ENCODE data around the gene C1orf159. TPM values are rescaled to one million over a fixed set of nuclear protein-coding genes. Genes with fewer than 3 reads are reported as not detected.
A peak's percentile ranks its signal among the peaks of the same experiment; 100 is the strongest.

The C1orf159 gene
- polyA plus RNA-seq, 2 of the 4 experiments (the other 2 are of a cell fraction), result 4.0 to 10.2 TPM

GRCh38 chr1:1072299-1072848, 43.5 kb downstream of the C1orf159 start (continued):
- TF ChIP-seq REST (IDR thresholded peaks at IDR 0.05), result no peak
- TF ChIP-seq JUN (IDR thresholded peaks at IDR 0.05), result no peak
- no peak for TF ChIP-seq KDM5A (IDR thresholded peaks at IDR 0.05)
- TF ChIP-seq E2F6 (IDR thresholded peaks at IDR 0.05; ENCODE audit: borderline replicate concordance, low read depth), result no peak
- TF ChIP-seq FOXS1 (CRISPR knock-in tag; IDR thresholded peaks at IDR 0.05), result no peak
- no peak for TF ChIP-seq RFX5 (IDR thresholded peaks at IDR 0.05)
- TF ChIP-seq FOSB (CRISPR knock-in tag; IDR thresholded peaks at IDR 0.05), result no peak

GRCh38 chr1:1071486-1072298, 44.2 kb downstream of the C1orf159 start:
- Histone ChIP-seq H3K27ac (no peak overlapping the region), H3K4me1 (peaks cover 32% of the 10 kb centered on the region), H3K4me2 (no peak overlapping the region), H3K4me3 (no peak overlapping the region), H3K9me3 (no peaks in the 10 kb centered on the region)
- ChIA-PET POLR2A (interaction anchor here (1.1 kb wide), 1 partner anchor 8 kb away, joined by 3 read pairs; no protein-coding TSS in a partner anchor), CTCF (interaction anchor here (1.1 to 3.0 kb wide), 5 partner anchors 8 to 69 kb away, joined by 3 to 11 read pairs (median 5); partner anchors contain the start of gene AGRN)
- ATAC-seq, result no peak
- no peak for DNase-seq (ENCODE audit: low read depth in 1 of 2, low spot score in 1 of 2)
- no peak for FAIRE-seq
- WGBS (ENCODE audit: missing lambda C conversion rate), result 80% methylated on average over 3 of the region's 56 CpGs
- no peak for TF ChIP-seq HOXB5 (CRISPR knock-in tag; IDR thresholded peaks at IDR 0.05)
- TF ChIP-seq HOXA7 (CRISPR knock-in tag; IDR thresholded peaks at IDR 0.05), result no peak
- no peak for TF ChIP-seq EHMT2 (IDR thresholded peaks at IDR 0.05; ENCODE audit: low read depth)
- TF ChIP-seq CEBPB (IDR thresholded peaks at IDR 0.05), result no peak
- no peak for TF ChIP-seq E2F6 (IDR thresholded peaks at IDR 0.05; ENCODE audit: borderline replicate concordance, low read depth)

- peak overlapping the region; percentile 96 for H3K4me2 ChIP-seq
- ChIA-PET CTCF (interaction anchor here (1.3 to 3.0 kb wide), 4 partner anchors 10 to 89 kb away, joined by 3 to 11 read pairs (median 4); partner anchors contain the start of gene PERM1), POLR2A (interaction anchor here (1.1 to 1.2 kb wide), 3 partner anchors 10 to 50 kb away, joined by 3 read pairs; partner anchors contain the start of gene AGRN)
- peak overlapping the region; percentile 76 to 88 for H3K27ac ChIP-seq
- DNase-seq (ENCODE audit: low read depth in 1 of 2, low spot score in 1 of 2), result no peak
- peaks cover 33% of the 10 kb centered on the region for H3K4me1 ChIP-seq
- H3K9me3 ChIP-seq, result no peaks in the 10 kb centered on the region
- peak in 1 of 2 experiments; percentile 39; a peak in 3 of 6 replicates for ATAC-seq
- 53% methylated on average over 8 of the region's 40 CpGs for WGBS (ENCODE audit: missing lambda C conversion rate)
- peak overlapping the region; percentile 60 for H3K4me3 ChIP-seq
- FAIRE-seq, result no peak
- TF ChIP-seq JUNB (IDR thresholded peaks at IDR 0.05), result no peak
- TF ChIP-seq TFCP2L1 (CRISPR knock-in tag; IDR thresholded peaks at IDR 0.05), result no peak
- no peak for TF ChIP-seq FOSL2 (IDR thresholded peaks at IDR 0.05)
- TF ChIP-seq FOSL2 (CRISPR knock-in tag; IDR thresholded peaks at IDR 0.05), result no peak
- TF ChIP-seq HEYL (CRISPR knock-in tag; IDR thresholded peaks at IDR 0.05), result no peak
- TF ChIP-seq PHF8 (IDR thresholded peaks at IDR 0.05; ENCODE audit: borderline replicate concordance, low read depth), result no peak
- TF ChIP-seq REST (IDR thresholded peaks at IDR 0.05), result no peak
- TF ChIP-seq EHF (CRISPR knock-in tag; IDR thresholded peaks at IDR 0.05), result no peak
- TF ChIP-seq NFE2L2 (conservative IDR thresholded peaks at IDR 0.05; ENCODE audit: low read length), result no peak
- TF ChIP-seq HMGXB4 (CRISPR knock-in tag; IDR thresholded peaks at IDR 0.05; ENCODE audit: borderline replicate concordance), result no peak
Observed at GRCh38 chr1:1069711-1070676, 45.9 kb downstream of the C1orf159 start.
